Mesenchymal stem cell (in vitro differentiated cells and primary cell): Measurements from ENCODE around the gene CDK1.
A peak's percentile ranks its signal among the peaks of the same experiment; 100 is the strongest.

Experiments
- DNase-seq: peaks from one replicate; pipeline ENCODE4 v3.0.0-alpha.2; 2013
- H2AFZ ChIP-seq: one replicate; pipeline ENCODE4 v1.6.1; 2013; ENCODE audit warnings: low read depth, mild to moderate bottlenecking, control low read depth, inconsistent platforms, low read length, moderate library complexity
- H2AK5ac ChIP-seq: 2 replicates; pipeline ENCODE4 v1.6.1; 2013; ENCODE audit warnings: low read length, moderate library complexity, mild to moderate bottlenecking, inconsistent platforms; ENCODE audit not compliant: severe bottlenecking
- H2BK120ac ChIP-seq: one replicate; pipeline ENCODE4 v1.6.1; 2013; ENCODE audit warnings: low read depth, mild to moderate bottlenecking, inconsistent platforms, low read length, moderate library complexity
- H2BK12ac ChIP-seq, 2 experiments: one replicate each; pipeline ENCODE4 v1.6.1; 2013; ENCODE audit warnings: inconsistent platforms in 2 of 2, low read length in 2 of 2, mild to moderate bottlenecking in 2 of 2, moderate library complexity in 2 of 2, control low read depth in 1 of 2
- H2BK15ac ChIP-seq: one replicate; pipeline ENCODE4 v1.6.1; 2013; ENCODE audit warnings: mild to moderate bottlenecking, low read depth, inconsistent platforms; ENCODE audit not compliant: poor library complexity, severe bottlenecking
- H2BK5ac ChIP-seq: 2 replicates; pipeline ENCODE4 v1.6.1; 2013; ENCODE audit warnings: low read depth, mild to moderate bottlenecking, low read length, control low read depth, inconsistent platforms; ENCODE audit not compliant: poor library complexity, severe bottlenecking
- H3K14ac ChIP-seq, 2 experiments: one replicate each; pipeline ENCODE4 v1.6.1; 2013; ENCODE audit warnings: inconsistent platforms in 2 of 2, low read length in 2 of 2, control low read depth in 1 of 2, mild to moderate bottlenecking in 1 of 2, moderate library complexity in 1 of 2
- H3K18ac ChIP-seq, 2 experiments: one replicate each; pipeline ENCODE4 v1.6.1; 2013; ENCODE audit warnings: inconsistent platforms in 2 of 2, low read length in 2 of 2, control low read depth in 1 of 2, low read depth in 1 of 2, mild to moderate bottlenecking in 1 of 2
- H3K23ac ChIP-seq, 2 experiments: one replicate each; pipeline ENCODE4 v1.6.1; 2013; ENCODE audit warnings: inconsistent platforms in 2 of 2, low read length in 2 of 2, mild to moderate bottlenecking in 2 of 2, moderate library complexity in 2 of 2, control low read depth in 1 of 2
- H3K27ac ChIP-seq: 2 replicates; pipeline ENCODE4 v1.5.1; 2013; ENCODE audit warnings: mild to moderate bottlenecking, moderate library complexity, low read length, control low read depth, inconsistent platforms; ENCODE audit not compliant: poor library complexity, severe bottlenecking
- H3K27me3 ChIP-seq, 2 experiments: 2 replicates each; pipeline versions ENCODE4 v1.6.1 to v1.7.0; 2013; ENCODE audit warnings: low read length in 2 of 2, mild to moderate bottlenecking in 2 of 2, moderate library complexity in 2 of 2, control low read depth in 1 of 2, inconsistent platforms in 1 of 2; ENCODE audit not compliant: control insufficient read depth in 1 of 2, insufficient read depth in 1 of 2
- H3K36me3 ChIP-seq, 2 experiments: 2 replicates each; pipeline versions ENCODE4 v1.6.1 to v1.7.0; 2013; ENCODE audit warnings: low read length in 2 of 2, control low read depth in 1 of 2, inconsistent platforms in 1 of 2, low read depth in 1 of 2, mild to moderate bottlenecking in 1 of 2; ENCODE audit not compliant: insufficient read depth in 2 of 2, control insufficient read depth in 1 of 2
- H3K4ac ChIP-seq, 2 experiments: one replicate each; pipeline ENCODE4 v1.6.1; 2013; ENCODE audit warnings: inconsistent platforms in 2 of 2, low read length in 2 of 2, mild to moderate bottlenecking in 2 of 2, moderate library complexity in 2 of 2, control low read depth in 1 of 2, low read depth in 1 of 2
- H3K4me1 ChIP-seq: 2 replicates; pipeline ENCODE4 v1.6.1; 2013; ENCODE audit warnings: low read depth, low read length, control low read depth; ENCODE audit not compliant: control insufficient read depth, insufficient read depth
- H3K4me2 ChIP-seq: 2 replicates; pipeline ENCODE4 v1.6.1; 2013; ENCODE audit warnings: low read length, mild to moderate bottlenecking, inconsistent platforms; ENCODE audit not compliant: poor library complexity, severe bottlenecking
- H3K4me3 ChIP-seq, 2 experiments: 2 replicates each; pipeline versions ENCODE4 v1.5.1 to v1.7.0; 2013; ENCODE audit warnings: low read length in 2 of 2, mild to moderate bottlenecking in 2 of 2, control low read depth in 1 of 2, low read depth in 1 of 2; ENCODE audit not compliant: insufficient read depth in 1 of 2
- H3K79me1 ChIP-seq: replicated peaks from 2 replicates; pipeline ENCODE4 v1.6.1; 2013; ENCODE audit warnings: mild to moderate bottlenecking, control low read depth, low read length, inconsistent platforms; ENCODE audit not compliant: poor library complexity, severe bottlenecking
- H3K9ac ChIP-seq: 2 replicates; pipeline ENCODE4 v1.7.0; 2013; ENCODE audit warnings: mild to moderate bottlenecking, low read length, moderate library complexity
- H3K9me3 ChIP-seq: 2 replicates; pipeline ENCODE4 v1.7.0; 2013; ENCODE audit warnings: mild to moderate bottlenecking, low read length; ENCODE audit not compliant: control insufficient read depth
- H4K8ac ChIP-seq: one replicate; pipeline ENCODE4 v1.6.1; 2013; ENCODE audit warnings: inconsistent platforms, mild to moderate bottlenecking, low read length, moderate library complexity
- H4K91ac ChIP-seq: one replicate; pipeline ENCODE4 v1.6.1; 2013; ENCODE audit warnings: mild to moderate bottlenecking, low read length, inconsistent platforms
- WGBS: methylation state at CpG from one replicate; pipeline ENCODE4 v1.1.7; 2013; ENCODE audit warnings: mixed read lengths; 5-methylcytosine and 5-hydroxymethylcytosine counted together

The CDK1 gene

GRCh38 chr10:60816628-60817397 lies 38.5 kb downstream of the CDK1 start:
- no peaks in the 10 kb centered on the region for H3K27me3 ChIP-seq
- H3K27ac ChIP-seq = no peak overlapping the region
- no peak overlapping the region for H3K14ac ChIP-seq
- no peaks in the 10 kb centered on the region for H3K36me3 ChIP-seq
- H2AFZ ChIP-seq = no peak overlapping the region
- no peaks in the 10 kb centered on the region for H3K9me3 ChIP-seq
- no peak overlapping the region for H2AK5ac ChIP-seq
- H2BK12ac ChIP-seq = peak overlapping the region in 1 of 2 experiments; percentile 98
- H3K23ac ChIP-seq = no peak overlapping the region
- no peak overlapping the region for H2BK15ac ChIP-seq
- peak overlapping the region in 1 of 2 experiments; percentile 46 for H3K4ac ChIP-seq
- peaks cover 3% of the 10 kb centered on the region for H3K4me1 ChIP-seq
- 0% methylated on average over 1 of the region's 5 CpGs for WGBS
- no peaks in the 10 kb centered on the region for H3K79me1 ChIP-seq
- no peak overlapping the region for H3K4me2 ChIP-seq
- H3K18ac ChIP-seq = peak overlapping the region in 1 of 2 experiments; percentile 46
- peak overlapping the region; percentile 85 for H2BK120ac ChIP-seq
- no peak overlapping the region for H3K4me3 ChIP-seq
- H2BK5ac ChIP-seq = no peak overlapping the region
- H4K8ac ChIP-seq = peak overlapping the region; percentile 47
- no peak overlapping the region for H4K91ac ChIP-seq
- peak; percentile 90 for DNase-seq
- H3K9ac ChIP-seq = peak overlapping the region; percentile 20

- Histone ChIP-seq H2AK5ac (peak overlapping the region; percentile 67), H3K9ac (no peak overlapping the region), H2BK5ac (no peak overlapping the region), H3K27me3 (no peaks in the 10 kb centered on the region), H2BK120ac (peak overlapping the region; percentile 85), H3K18ac (peak overlapping the region in 1 of 2 experiments; percentile 46), H3K23ac (no peak overlapping the region), H3K27ac (no peak overlapping the region), H3K4me3 (no peak overlapping the region), H3K4me1 (peaks cover 3% of the 10 kb centered on the region), H3K14ac (no peak overlapping the region), H2BK15ac (no peak overlapping the region), H2BK12ac (peak overlapping the region; percentile 89 to 98), H3K4ac (peak overlapping the region; percentile 1 to 46), H3K4me2 (no peak overlapping the region), H3K79me1 (no peaks in the 10 kb centered on the region), H4K91ac (peak overlapping the region; percentile 70), H2AFZ (no peak overlapping the region), H4K8ac (peak overlapping the region; percentile 47), H3K36me3 (no peaks in the 10 kb centered on the region), H3K9me3 (no peaks in the 10 kb centered on the region)
- WGBS = 64% methylated on average over 4 of the region's 4 CpGs
- peak; percentile 58 for DNase-seq
Measured at GRCh38 chr10:60817398-60817805, 39.1 kb downstream of the CDK1 start.

GRCh38 chr10:60818134-60818770 lies 40.0 kb downstream of the CDK1 start:
- H4K8ac ChIP-seq = no peak overlapping the region
- H2BK15ac ChIP-seq = no peak overlapping the region
- peak overlapping the region; percentile 13 for H2AK5ac ChIP-seq
- H3K9me3 ChIP-seq = no peaks in the 10 kb centered on the region
- peak overlapping the region; percentile 46 to 61 for H3K18ac ChIP-seq
- H3K4me2 ChIP-seq = no peak overlapping the region
- WGBS = 38% methylated on average over 3 of the region's 3 CpGs
- H4K91ac ChIP-seq = no peak overlapping the region
- H2BK5ac ChIP-seq = no peak overlapping the region
- no peaks in the 10 kb centered on the region for H3K79me1 ChIP-seq
- H2BK120ac ChIP-seq = peak overlapping the region; percentile 73
- H3K23ac ChIP-seq = no peak overlapping the region
- peak; percentile 92 for DNase-seq
- H3K4me1 ChIP-seq = peaks cover 3% of the 10 kb centered on the region
- H3K27ac ChIP-seq = no peak overlapping the region
- no peaks in the 10 kb centered on the region for H3K36me3 ChIP-seq
- no peak overlapping the region for H3K14ac ChIP-seq
- no peak overlapping the region for H2AFZ ChIP-seq
- no peaks in the 10 kb centered on the region for H3K27me3 ChIP-seq
- H3K9ac ChIP-seq = no peak overlapping the region
- H3K4me3 ChIP-seq = no peak overlapping the region
- peak overlapping the region in 1 of 2 experiments; percentile 14 for H3K4ac ChIP-seq
- H2BK12ac ChIP-seq = peak overlapping the region in 1 of 2 experiments; percentile 87

- DNase-seq = no peak
Measured at GRCh38 chr10:60819271-60819670, 41.0 kb downstream of the CDK1 start.

More at GRCh38 chr10:60819271-60819670, 41.0 kb downstream of the CDK1 start:
- Histone ChIP-seq H3K79me1 (no peaks in the 10 kb centered on the region), H2BK5ac (no peak overlapping the region), H3K4ac (peak overlapping the region; percentile 5 to 94), H3K9me3 (no peaks in the 10 kb centered on the region), H3K23ac (no peak overlapping the region), H3K18ac (peak overlapping the region; percentile 80 to 89), H3K4me1 (peaks cover 3% of the 10 kb centered on the region), H2BK15ac (no peak overlapping the region), H2AK5ac (no peak overlapping the region), H4K8ac (no peak overlapping the region), H2BK12ac (peak overlapping the region; percentile 95 to 98), H3K36me3 (no peaks in the 10 kb centered on the region), H3K14ac (no peak overlapping the region), H4K91ac (peak overlapping the region; percentile 91), H3K27ac (no peak overlapping the region), H2BK120ac (peak overlapping the region; percentile 29), H3K4me2 (no peak overlapping the region), H3K4me3 (no peak overlapping the region), H3K27me3 (no peaks in the 10 kb centered on the region), H3K9ac (no peak overlapping the region), H2AFZ (no peak overlapping the region)
- WGBS = 94% methylated on average over 2 of the region's 6 CpGs
